ENCODE measurements around the gene BTNL3. TPM values are rescaled to one million over a fixed set of nuclear protein-coding genes. Genes with fewer than 3 reads are reported as not detected.

The BTNL3 gene
- total RNA-seq, 1 donor from 2014 or later, result not detected

- no peak for DNase-seq
- Mint-ChIP-seq H3K4me1 (no peaks in the 10 kb centered on the region), H3K27me3 (peaks cover 5% of the 10 kb centered on the region), H3K4me3 (no peak overlapping the region), H3K36me3 (ENCODE audit: low read depth) (peaks cover 2% of the 10 kb centered on the region), H3K27ac (no peak overlapping the region), H3K9me3 (peaks cover 24% of the 10 kb centered on the region)
- ATAC-seq (ENCODE audit: low read depth), result no peak
- intact Hi-C loops (cut with micrococcal nuclease), result no loop called here
- TF ChIP-seq CTCF (IDR thresholded peaks at IDR 0.05), result no peak
- CTCF ChIA-PET, result no interaction called here
- POLR2A ChIA-PET, result no interaction called here
Measured at GRCh38 chr5:181024245-181025064, 35.8 kb downstream of the BTNL3 start.

GRCh38 chr5:181027452-181028031, 38.9 kb downstream of the BTNL3 start:
- no peak for TF ChIP-seq CTCF (IDR thresholded peaks at IDR 0.05)
- no peak for ATAC-seq (ENCODE audit: low read depth)
- Mint-ChIP-seq H3K9me3 (peaks cover 13% of the 10 kb centered on the region), H3K4me1 (no peaks in the 10 kb centered on the region), H3K27ac (no peak overlapping the region), H3K27me3 (peaks cover 10% of the 10 kb centered on the region), H3K4me3 (no peak overlapping the region), H3K36me3 (ENCODE audit: low read depth) (peaks cover 2% of the 10 kb centered on the region)
- no peak for DNase-seq
- intact Hi-C loops (cut with micrococcal nuclease), result no loop called here
- CTCF ChIA-PET, result no interaction called here
- POLR2A ChIA-PET, result no interaction called here

- H3K9me3 Mint-ChIP-seq, result peaks cover 8% of the 10 kb centered on the region
- intact Hi-C loops (cut with micrococcal nuclease), result no loop called here
- peaks cover 2% of the 10 kb centered on the region for H3K36me3 Mint-ChIP-seq (ENCODE audit: low read depth)
- H3K4me3 Mint-ChIP-seq, result no peak overlapping the region
- POLR2A ChIA-PET, result no interaction called here
- CTCF ChIA-PET, result no interaction called here
- no peak for DNase-seq
- H3K4me1 Mint-ChIP-seq, result no peaks in the 10 kb centered on the region
- TF ChIP-seq CTCF (IDR thresholded peaks at IDR 0.05), result no peak
- H3K27ac Mint-ChIP-seq, result no peak overlapping the region
- ATAC-seq (ENCODE audit: low read depth), result no peak
- H3K27me3 Mint-ChIP-seq, result peaks cover 10% of the 10 kb centered on the region
Measured at GRCh38 chr5:181028032-181028819, 39.6 kb downstream of the BTNL3 start.

GRCh38 chr5:181031716-181032115, 43.1 kb downstream of the BTNL3 start:
- Mint-ChIP-seq H3K36me3 (ENCODE audit: low read depth) (peaks cover 2% of the 10 kb centered on the region), H3K27ac (no peak overlapping the region), H3K9me3 (peaks cover 5% of the 10 kb centered on the region), H3K4me1 (no peaks in the 10 kb centered on the region), H3K4me3 (no peak overlapping the region), H3K27me3 (peaks cover 5% of the 10 kb centered on the region)
- ChIA-PET CTCF (no interaction called here), POLR2A (no interaction called here)
- no peak for TF ChIP-seq CTCF (IDR thresholded peaks at IDR 0.05)
- intact Hi-C loops (cut with micrococcal nuclease), result no loop called here
- no peak for DNase-seq
- no peak for ATAC-seq (ENCODE audit: low read depth)

All from activated B cell treated with CpG ODN at 0.5 μM for 24 hours (primary cell).